Heart right ventricle (tissue), 16 donors: ENCODE measurements around the gene HEPACAM. TPM values are rescaled to one million over a fixed set of nuclear protein-coding genes. Genes with fewer than 3 reads are reported as not detected.

ENCODE experiments used
- ATAC-seq, 8 donors: fragments of 200-7000 bp; cut with Tn5 transposase; one replicate each; pipeline ENCODE4 v1.9.1; 2020; ENCODE audit warnings: mild to moderate bottlenecking in 8 of 8, moderate library complexity in 8 of 8, moderate number of reproducible peaks in 1 of 8
- DNase-seq, 2 donors: peaks; one replicate each; pipeline ENCODE4 v3.0.0-alpha.2; 2020
- H3K27ac ChIP-seq, 10 donors: fragments of 200-600 bp; sonication (generic) in 2 of 10; one replicate each; pipeline versions ENCODE4 v1.5.0 to v1.8.0; 2020 to 2022; ENCODE audit warnings: mild to moderate bottlenecking in 3 of 10
- H3K27me3 ChIP-seq, 7 donors: fragments of 200-600 bp; one replicate each; pipeline ENCODE4 v1.8.0; 2021 to 2022; ENCODE audit warnings: mild to moderate bottlenecking in 2 of 7
- H3K36me3 ChIP-seq, 9 donors: fragments of 200-600 bp; sonication (generic) in 1 of 9; one replicate each; pipeline versions ENCODE4 v1.5.0 to v1.8.0; 2020 to 2022; ENCODE audit warnings: mild to moderate bottlenecking in 2 of 9
- H3K4me1 ChIP-seq, 9 donors: fragments of 200-600 bp; sonication (generic) in 1 of 9; one replicate each; pipeline versions ENCODE4 v1.5.0 to v1.8.0; 2020 to 2022; ENCODE audit warnings: mild to moderate bottlenecking in 4 of 9
- H3K4me3 ChIP-seq, 10 donors: fragments of 200-600 bp; sonication (generic) in 2 of 10; one replicate each; pipeline versions ENCODE4 v1.5.0 to v1.8.0; 2020 to 2022; ENCODE audit warnings: mild to moderate bottlenecking in 7 of 10, moderate library complexity in 2 of 10
- H3K9me3 ChIP-seq, 11 donors: fragments of 200-600 bp in 10 of 11; sonication (generic) in 2 of 11; one replicate each; pipeline versions ENCODE4 v1.5.0 to v1.8.0; 2013 to 2022; ENCODE audit warnings: mild to moderate bottlenecking in 2 of 11, control low read depth in 1 of 11, moderate library complexity in 1 of 11
- WGBS, 2 donors: extraction: QIAGEN DNeasy Blood & Tissue Kit; methylation state at CpG; one replicate each; pipeline ENCODE4 v1.1.7; 2013; ENCODE audit warnings: inconsistent platforms in 1 of 2; 5-methylcytosine and 5-hydroxymethylcytosine counted together
- intact Hi-C, 10 donors: fragments of 100-400 bp; cut with DNase I; formaldehyde crosslinking; loops; one replicate each; pipeline versions ENCODE4 v1.11.1 to v1.14.2; 2022
- polyA plus RNA-seq, 2 donors: library from polyadenylated mRNA; stranded (reverse); fragments of 200-250 nt; gene quantifications; one replicate each; pipeline ENCODE4 v1.2.3, GENCODE V29; 2013
- total RNA-seq, 10 donors: library from RNA; stranded (reverse); fragmentation: NEBNext Ultra II Directional in 3 of 10; extraction: Animal tissue kit (Norgen Biotek cat#: 25700) in 3 of 10; gene quantifications; one replicate each; pipeline versions ENCODE4 v1.2.1 to v1.2.4, GENCODE V29; 2021 to 2023
- TF ChIP-seq, protein P1 (sequence below), 9 donors: fragments of 200-600 bp; sonication (generic) in 2 of 9; IDR thresholded peaks; one replicate each; pipeline versions ENCODE4 v1.5.0 to v1.8.0; 2021 to 2022; ENCODE audit warnings: antibody characterized with exemption in 9 of 9, mild to moderate bottlenecking in 5 of 9, moderate library complexity in 1 of 9
- donor health status: Arrhythmogenic right ventricular cardiomyopathy.
- donor health status: ischemic (EF 13 %, LVEDD 7.1; RV severe dilation, severe dysfunction).
- donor health status: healthy with polysubstance abuse.
- donor health status: DM: no; HTN: yes; CAD: no.
- donor health status: DM: no; HTN: no; CAD: no.
- donor health status: ischemic (EF 25% LVEDD 6.9; RV normal size, moderate dysfunction).
- donor health status: ischemic (EF 25% LVEDD 5.7; RV mildly dilated, moderate dysfunction).
- donor health status: healthy.
- donor health status: DM: yes; HTN: yes; CAD: no.
- donor health status: Ischemic cardiomyopathy.
- donor health status: ischemic (EF 35%, LVEDD 5.7; RV mildly dilated, moderate dysfunction).
- donor health status: nonischemic (EF 11% LVEDD 7.7; RV severe dilation, severe dysfunction).
- donor health status: DM: yes; HTN: yes; CAD: no.
- donor health status: PGD.
- donor health status: ischemic (EF 29% LVEDD 5.4; RV normal size, mild dysfunction).
- donor health status: nonischemic (EF 23%, LVEDD 6.1; RV moderate dilation, normal function).

Gene HEPACAM
- total and polyA plus RNA-seq, 12 donors: 0.12 to 1.3 (median 0.35) TPM; not detected in 2

DNA sequence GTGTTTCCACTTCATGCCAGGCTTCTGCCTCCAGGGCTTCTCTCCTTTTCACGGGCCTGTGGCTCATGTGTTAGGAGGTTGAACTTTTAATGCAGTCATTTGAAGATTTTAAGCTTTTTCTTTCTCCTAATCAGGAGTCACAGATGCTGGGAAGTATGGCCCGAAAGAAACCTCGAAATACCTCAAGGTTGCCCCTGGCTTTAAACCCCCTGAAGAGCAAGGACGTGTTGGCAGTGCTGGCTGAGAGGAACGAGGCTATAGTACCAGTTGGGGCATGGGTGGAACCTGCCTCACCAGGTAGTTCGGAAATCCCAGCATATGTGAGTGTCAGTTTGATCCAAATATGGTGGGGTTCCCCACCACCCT lies 18.7 kb upstream of the HEPACAM start:
- WGBS, 2 donors: 30 to 38% methylated on average over 6 of the region's 6 CpGs
- Histone ChIP-seq H3K4me1 (peaks cover 2 to 16% (median 10%) of the 10 kb centered on the region in 9 donors), H3K27me3 (no peaks in the 10 kb centered on the region), H3K4me3 (peak overlapping the region; percentile 61 to 87 (median 70)), H3K9me3 (no peaks in the 10 kb centered on the region), H3K36me3 (peaks cover 0 to 5% (median 0%) of the 10 kb centered on the region in 9 donors), H3K27ac (peak overlapping the region in 6 of 10 donors; percentile 79 to 91 (median 88))
- no peak for DNase-seq
- TF ChIP-seq, protein P1, sequence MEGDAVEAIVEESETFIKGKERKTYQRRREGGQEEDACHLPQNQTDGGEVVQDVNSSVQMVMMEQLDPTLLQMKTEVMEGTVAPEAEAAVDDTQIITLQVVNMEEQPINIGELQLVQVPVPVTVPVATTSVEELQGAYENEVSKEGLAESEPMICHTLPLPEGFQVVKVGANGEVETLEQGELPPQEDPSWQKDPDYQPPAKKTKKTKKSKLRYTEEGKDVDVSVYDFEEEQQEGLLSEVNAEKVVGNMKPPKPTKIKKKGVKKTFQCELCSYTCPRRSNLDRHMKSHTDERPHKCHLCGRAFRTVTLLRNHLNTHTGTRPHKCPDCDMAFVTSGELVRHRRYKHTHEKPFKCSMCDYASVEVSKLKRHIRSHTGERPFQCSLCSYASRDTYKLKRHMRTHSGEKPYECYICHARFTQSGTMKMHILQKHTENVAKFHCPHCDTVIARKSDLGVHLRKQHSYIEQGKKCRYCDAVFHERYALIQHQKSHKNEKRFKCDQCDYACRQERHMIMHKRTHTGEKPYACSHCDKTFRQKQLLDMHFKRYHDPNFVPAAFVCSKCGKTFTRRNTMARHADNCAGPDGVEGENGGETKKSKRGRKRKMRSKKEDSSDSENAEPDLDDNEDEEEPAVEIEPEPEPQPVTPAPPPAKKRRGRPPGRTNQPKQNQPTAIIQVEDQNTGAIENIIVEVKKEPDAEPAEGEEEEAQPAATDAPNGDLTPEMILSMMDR (IDR thresholded peaks at IDR 0.05): no peak
- intact Hi-C loops: loop anchor here in 7 of 10 donors (5.0 to 10.0 kb wide), 9 partner anchors 77 to 930 kb away; partner anchors contain the start of genes HYLS1 (in 1 of the 7), STT3A (in 1 of the 7) and TMEM218 (in 1 of the 7)
- ATAC-seq: no peak

DNA sequence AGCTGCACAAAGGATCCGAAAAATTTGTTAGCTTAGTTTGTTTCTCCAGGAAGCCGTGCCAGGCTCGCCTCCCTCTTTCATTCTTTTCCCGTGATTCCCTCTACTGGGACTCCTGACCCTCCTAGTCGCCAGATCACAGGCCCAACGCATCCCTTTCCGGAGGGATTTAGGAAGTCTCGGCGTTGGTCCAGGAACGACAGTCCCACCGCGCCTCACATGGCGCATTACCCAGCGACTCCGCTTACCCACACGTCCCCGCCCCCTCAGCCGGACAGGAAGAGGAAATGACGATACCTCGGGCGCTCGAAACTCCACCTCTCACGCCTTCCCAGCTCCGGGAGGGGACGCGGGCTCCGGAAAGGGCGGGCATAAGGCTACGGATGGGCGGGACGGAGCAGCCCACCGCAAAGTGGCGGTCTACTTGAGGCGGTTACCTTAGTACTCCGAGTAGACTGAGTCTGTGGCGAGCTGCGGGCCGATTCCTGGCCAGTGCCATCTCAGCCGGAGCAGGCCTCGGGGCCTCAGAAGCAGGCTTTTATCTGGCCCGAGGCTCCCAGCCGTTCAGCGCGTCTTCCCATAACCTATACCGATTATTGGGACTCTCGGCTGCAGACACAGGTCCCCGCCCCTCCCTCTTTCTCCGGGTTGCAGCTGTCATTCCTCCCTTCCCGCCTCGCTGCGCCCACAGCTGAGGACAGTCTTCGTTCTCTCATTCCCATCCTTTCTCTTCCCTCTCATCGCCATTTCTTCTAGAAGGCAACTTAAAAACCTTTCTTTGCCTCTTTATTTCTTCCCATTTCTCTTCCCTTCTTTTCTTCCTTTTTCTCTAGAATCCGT lies 18.1 kb upstream of the HEPACAM start, which contains the start of gene CCDC15:
Gene CCDC15 (plus strand): TSS at position 450 of the 837 bp plus-strand sequence. CDS start 531 bp downstream, outside the sequence.
- intact Hi-C loops: loop anchor here in 7 of 10 donors (1.0 to 10.0 kb wide), 10 partner anchors 33 to 931 kb away; partner anchors contain the start of genes HYLS1 (in 1 of the 7), STT3A (in 1 of the 7) and TMEM218 (in 1 of the 7)
- ATAC-seq: peak; percentile 100
- no peaks in the 10 kb centered on the region for H3K27me3 ChIP-seq
- H3K4me3 ChIP-seq: peak within 1 kb of the TSS; percentile 61 to 87 (median 70)
- TF ChIP-seq, protein P1 (IDR thresholded peaks at IDR 0.05): no peak
- DNase-seq: peak; percentile 97 to 98
- H3K9me3 ChIP-seq: peaks cover 0 to 5% (median 0%) of the 10 kb centered on the region in 11 donors
- H3K36me3 ChIP-seq: no peaks in the 10 kb centered on the region
- 0% methylated on average over 54 of the region's 54 CpGs for WGBS, 2 donors
- H3K27ac ChIP-seq: peak within 1 kb of the TSS in 9 of 10 donors; percentile 76 to 91 (median 87)
- H3K4me1 ChIP-seq: peaks cover 2 to 16% (median 10%) of the 10 kb centered on the region in 9 donors

DNA sequence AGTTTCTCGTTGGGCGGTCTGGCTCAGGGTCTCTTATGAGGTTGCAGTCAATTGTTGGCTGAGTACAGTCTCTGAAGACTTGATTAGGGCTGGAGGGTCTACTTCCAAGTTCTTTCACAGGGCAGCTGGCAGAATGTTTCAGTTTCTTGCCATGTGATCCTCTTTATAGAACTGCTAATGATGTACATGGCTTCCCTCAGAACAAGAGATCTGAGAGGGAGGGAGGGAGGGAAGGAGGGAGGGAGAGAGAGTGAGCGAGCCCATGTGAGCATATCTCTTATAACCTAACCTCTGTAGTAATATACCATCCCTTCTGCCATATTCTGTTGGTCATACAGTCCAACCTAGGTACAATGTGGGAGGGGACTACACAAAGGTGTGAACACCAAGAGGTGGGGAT lies 15.5 kb upstream of the HEPACAM start:
- Histone ChIP-seq H3K9me3 (peaks cover 0 to 16% (median 0%) of the 10 kb centered on the region in 11 donors), H3K27ac (no peak overlapping the region), H3K36me3 (no peaks in the 10 kb centered on the region), H3K27me3 (no peaks in the 10 kb centered on the region), H3K4me3 (no peak overlapping the region), H3K4me1 (peaks cover 2 to 16% (median 10%) of the 10 kb centered on the region in 9 donors)
- 82 to 85% methylated on average over 3 of the region's 3 CpGs for WGBS, 2 donors
- DNase-seq: no peak
- TF ChIP-seq, protein P1 (IDR thresholded peaks at IDR 0.05): no peak
- no peak for ATAC-seq
- intact Hi-C loops: loop anchor here in 7 of 10 donors (5.0 to 10.0 kb wide), 9 partner anchors 74 to 933 kb away; partner anchors contain the start of genes HYLS1 (in 1 of the 7), STT3A (in 1 of the 7) and TMEM218 (in 1 of the 7)

DNA sequence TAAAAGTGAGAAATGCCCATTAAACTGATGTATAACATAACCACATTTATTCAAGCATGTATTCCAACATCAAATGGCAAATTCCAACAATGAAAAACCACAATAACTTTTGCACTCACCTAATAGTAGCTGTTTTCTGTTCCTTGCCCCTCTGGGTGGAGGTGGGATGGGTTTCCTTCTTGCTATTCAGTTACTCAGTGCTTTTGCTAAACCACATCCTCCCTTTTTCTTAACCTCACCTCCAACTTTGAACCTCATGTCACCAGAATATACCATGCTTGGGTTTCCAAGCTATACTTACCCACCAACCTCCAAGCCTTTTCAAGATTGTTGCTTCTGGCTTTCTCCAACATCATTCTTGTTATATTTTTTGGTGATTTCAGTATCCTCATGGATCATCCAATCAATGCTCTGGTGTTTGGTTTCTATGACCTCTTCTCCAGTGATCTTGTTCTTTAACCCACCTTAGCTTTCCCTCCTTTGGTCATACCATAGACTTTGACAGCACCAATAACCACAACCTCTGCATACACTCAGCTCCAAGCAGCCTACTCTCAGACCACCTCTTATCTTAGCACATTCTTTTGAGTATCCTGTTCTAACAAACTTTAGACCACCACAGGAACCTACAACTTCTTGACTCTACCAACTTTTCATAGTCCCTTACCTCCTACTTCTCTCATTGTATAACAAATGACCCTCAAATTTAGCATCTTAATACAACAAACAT lies 14.9 kb upstream of the HEPACAM start:
- Histone ChIP-seq H3K27me3 (no peaks in the 10 kb centered on the region), H3K27ac (no peak overlapping the region), H3K4me1 (peaks cover 2 to 16% (median 10%) of the 10 kb centered on the region in 9 donors), H3K36me3 (no peaks in the 10 kb centered on the region), H3K4me3 (no peak overlapping the region), H3K9me3 (peaks cover 0 to 16% (median 0%) of the 10 kb centered on the region in 11 donors)
- TF ChIP-seq, protein P1 (IDR thresholded peaks at IDR 0.05): no peak
- ATAC-seq (no peak), DNase-seq (no peak)
- intact Hi-C loops: loop anchor here in 7 of 10 donors (5.0 to 10.0 kb wide), 9 partner anchors 73 to 934 kb away; partner anchors contain the start of genes HYLS1 (in 1 of the 7), STT3A (in 1 of the 7) and TMEM218 (in 1 of the 7)
